Ishikawa (cell line): ENCODE measurements around the gene SH2D2A.

Experiments used
- CEBPB ChIP-seq: IDR thresholded peaks from 2 replicates; pipeline ENCODE4 v1.6.1; 2012
- CREB1 ChIP-seq: IDR thresholded peaks from 2 replicates; pipeline ENCODE4 v1.6.1; 2012; ENCODE audit warnings: low read depth
- EGR1 ChIP-seq: IDR thresholded peaks from 2 replicates; pipeline ENCODE4 v1.6.1; 2012
- EP300 ChIP-seq: IDR thresholded peaks from 2 replicates; pipeline ENCODE4 v1.6.1; 2012; ENCODE audit warnings: borderline replicate concordance
- FOXM1 ChIP-seq: IDR thresholded peaks from 2 replicates; pipeline ENCODE4 v1.6.1; 2012; ENCODE audit warnings: low read depth, borderline replicate concordance
- NFIC ChIP-seq: IDR thresholded peaks from 2 replicates; pipeline ENCODE4 v1.6.1; 2012
- RAD21 ChIP-seq: IDR thresholded peaks from 2 replicates; pipeline ENCODE4 v1.6.1; 2012; ENCODE audit warnings: low read depth
- REST ChIP-seq: IDR thresholded peaks from 2 replicates; pipeline ENCODE4 v1.6.1; 2012; ENCODE audit warnings: low read depth, mild to moderate bottlenecking
- TAF1 ChIP-seq: IDR thresholded peaks from 2 replicates; pipeline ENCODE4 v1.6.1; 2012; ENCODE audit warnings: low read depth, mild to moderate bottlenecking
- USF1 ChIP-seq: IDR thresholded peaks from 2 replicates; pipeline ENCODE4 v1.6.1; 2012
- ZBTB7A ChIP-seq: IDR thresholded peaks from 2 replicates; pipeline ENCODE4 v1.6.1; 2012; ENCODE audit warnings: low read depth
- TF ChIP-seq, protein P1 (sequence below): IDR thresholded peaks from 2 replicates; pipeline ENCODE4 v1.6.1; 2012

GRCh38 chr1:156836041-156836654, 19.5 kb upstream of the SH2D2A start:
- TF ChIP-seq REST (no peak), EP300 (no peak), FOXM1 (no peak), EGR1 (no peak), ZBTB7A (no peak), CREB1 (no peak), RAD21 (no peak), TAF1 (no peak), CEBPB (no peak), NFIC (no peak), USF1 (no peak)
- TF ChIP-seq, protein P1, sequence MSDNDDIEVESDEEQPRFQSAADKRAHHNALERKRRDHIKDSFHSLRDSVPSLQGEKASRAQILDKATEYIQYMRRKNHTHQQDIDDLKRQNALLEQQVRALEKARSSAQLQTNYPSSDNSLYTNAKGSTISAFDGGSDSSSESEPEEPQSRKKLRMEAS: no peak
